MM.1S (cell line): ENCODE measurements around the gene BTBD16.

Experiments used
- DNase-seq: peaks from one replicate; pipeline ENCODE4 v3.0.0-alpha.2; 2015
- H2AFZ ChIP-seq: fragments of 300-600 bp; sonication (generic); 2 replicates; pipeline ENCODE4 v1.6.0; 2016; ENCODE audit warnings: antibody characterized with exemption, low read length
- H3F3A ChIP-seq: fragments of 300-600 bp; sonication (generic); 2 replicates; pipeline ENCODE4 v1.6.1; 2016; ENCODE audit warnings: mild to moderate bottlenecking, antibody characterized with exemption, low read length, moderate library complexity, mixed read lengths; ENCODE audit not compliant: insufficient read depth
- H3K27ac ChIP-seq: fragments of 300-600 bp; sonication (generic); 2 replicates; pipeline ENCODE4 v1.5.1; 2016; ENCODE audit warnings: mild to moderate bottlenecking, low read length
- H3K27me3 ChIP-seq: fragments of 300-600 bp; sonication (generic); replicated peaks from 2 replicates; pipeline ENCODE4 v1.6.0; 2016; ENCODE audit warnings: low read length; ENCODE audit not compliant: insufficient read depth
- H3K36me3 ChIP-seq: fragments of 300-600 bp; sonication (generic); replicated peaks from 2 replicates; pipeline ENCODE4 v1.6.1; 2016; ENCODE audit warnings: mild to moderate bottlenecking, low read length, mixed read lengths; ENCODE audit not compliant: insufficient read depth
- H3K4me1 ChIP-seq: fragments of 300-600 bp; sonication (generic); 2 replicates; pipeline ENCODE4 v1.6.1; 2016; ENCODE audit warnings: low read length, mixed read lengths
- H3K4me2 ChIP-seq: fragments of 300-600 bp; sonication (generic); 2 replicates; pipeline ENCODE4 v1.6.0; 2016; ENCODE audit warnings: low read depth, low read length
- H3K4me3 ChIP-seq: fragments of 300-600 bp; sonication (generic); 2 replicates; pipeline ENCODE4 v1.5.1; 2016; ENCODE audit warnings: low read length, mixed read lengths
- H3K79me2 ChIP-seq: fragments of 300-600 bp; sonication (generic); 2 replicates; pipeline ENCODE4 v1.6.1; 2016; ENCODE audit warnings: mixed run types, low read length, mixed read lengths
- H3K9ac ChIP-seq: fragments of 300-600 bp; sonication (generic); 2 replicates; pipeline ENCODE4 v1.6.1; 2016; ENCODE audit warnings: low read length, mixed read lengths
- H3K9me2 ChIP-seq: fragments of 300-600 bp; sonication (generic); replicated peaks from 2 replicates; pipeline ENCODE4 v1.6.1; 2016; ENCODE audit warnings: mild to moderate bottlenecking, low read length, mixed read lengths; ENCODE audit not compliant: insufficient read depth
- H3K9me3 ChIP-seq: fragments of 300-600 bp; sonication (generic); replicated peaks from 2 replicates; pipeline ENCODE4 v1.6.1; 2016; ENCODE audit warnings: mild to moderate bottlenecking, low read length, mixed read lengths; ENCODE audit not compliant: insufficient read depth
- H4K20me1 ChIP-seq: fragments of 300-600 bp; sonication (generic); 2 replicates; pipeline ENCODE4 v1.6.1; 2016; ENCODE audit warnings: mild to moderate bottlenecking, low read length, moderate library complexity, mixed read lengths; ENCODE audit not compliant: insufficient read depth
- CTCF ChIP-seq: fragments of 300-600 bp; sonication (generic); IDR thresholded peaks from 2 replicates; pipeline ENCODE4 v1.5.1; 2016; ENCODE audit warnings: antibody characterized with exemption, low read length, mixed read lengths
- EZH2 ChIP-seq: fragments of 300-600 bp; sonication (generic); optimal IDR thresholded peaks from 2 replicates; pipeline ENCODE3; 2017; ENCODE audit warnings: low read depth, mild to moderate bottlenecking, antibody characterized with exemption, low read length, mixed read lengths
- EZH2phosphoT487 ChIP-seq: fragments of 300-600 bp; sonication (generic); IDR thresholded peaks from 2 replicates; pipeline ENCODE4 v1.6.1; 2018; ENCODE audit warnings: antibody characterized with exemption, low read length

Gene BTBD16

GRCh38 chr10:122296363-122297120, 25.4 kb downstream of the BTBD16 start:
- DNase-seq, result no peak
- H3K79me2 ChIP-seq, result no peaks in the 10 kb centered on the region
- H3K36me3 ChIP-seq, result no peaks in the 10 kb centered on the region
- no peaks in the 10 kb centered on the region for H3K9me3 ChIP-seq
- no peaks in the 10 kb centered on the region for H4K20me1 ChIP-seq
- H3K4me2 ChIP-seq, result no peak overlapping the region
- H3K9ac ChIP-seq, result no peak overlapping the region
- no peaks in the 10 kb centered on the region for H3K9me2 ChIP-seq
- H3K4me1 ChIP-seq, result no peaks in the 10 kb centered on the region
- H3K4me3 ChIP-seq, result no peak overlapping the region
- H3K27me3 ChIP-seq, result no peaks in the 10 kb centered on the region; the same call in 1 of the 2 replicates
- no peaks in the 10 kb centered on the region for H3F3A ChIP-seq
- H2AFZ ChIP-seq, result no peak overlapping the region
- TF ChIP-seq EZH2phosphoT487, result no peak
- no peak for TF ChIP-seq EZH2
- TF ChIP-seq CTCF, result no peak
- no peak overlapping the region for H3K27ac ChIP-seq

- Histone ChIP-seq H3K4me1 (no peaks in the 10 kb centered on the region), H3K4me3 (no peak overlapping the region), H3K9me2 (no peaks in the 10 kb centered on the region), H4K20me1 (no peaks in the 10 kb centered on the region), H3F3A (no peaks in the 10 kb centered on the region), H3K9ac (no peak overlapping the region), H3K27me3 (no peaks in the 10 kb centered on the region; the same call in 1 of the 2 replicates), H3K4me2 (no peak overlapping the region), H3K79me2 (no peaks in the 10 kb centered on the region), H2AFZ (no peak overlapping the region), H3K36me3 (no peaks in the 10 kb centered on the region), H3K27ac (no peak overlapping the region), H3K9me3 (no peaks in the 10 kb centered on the region)
- no peak for TF ChIP-seq EZH2phosphoT487
- no peak for TF ChIP-seq CTCF
- no peak for TF ChIP-seq EZH2
- no peak for DNase-seq
These were observed 26.5 kb downstream of the BTBD16 start for GRCh38 chr10:122297583-122297982.

GRCh38 chr10:122298206-122298597, 27.1 kb downstream of the BTBD16 start:
- no peak overlapping the region for H3K27ac ChIP-seq
- no peaks in the 10 kb centered on the region for H4K20me1 ChIP-seq
- no peak overlapping the region for H3K4me2 ChIP-seq
- H3F3A ChIP-seq, result no peaks in the 10 kb centered on the region
- DNase-seq, result no peak
- no peaks in the 10 kb centered on the region for H3K9me2 ChIP-seq
- H2AFZ ChIP-seq, result no peak overlapping the region
- H3K79me2 ChIP-seq, result no peaks in the 10 kb centered on the region
- H3K27me3 ChIP-seq, result no peaks in the 10 kb centered on the region; the same call in 1 of the 2 replicates
- H3K9ac ChIP-seq, result no peak overlapping the region
- H3K4me1 ChIP-seq, result no peaks in the 10 kb centered on the region
- TF ChIP-seq EZH2 (no peak), CTCF (no peak), EZH2phosphoT487 (no peak)
- H3K9me3 ChIP-seq, result no peaks in the 10 kb centered on the region
- no peak overlapping the region for H3K4me3 ChIP-seq
- H3K36me3 ChIP-seq, result no peaks in the 10 kb centered on the region
